PC-3 (cell line): ENCODE measurements around the gene OTOS. TPM values are rescaled to one million over a fixed set of nuclear protein-coding genes. Genes with fewer than 3 reads are reported as not detected.

Experiments
- ATAC-seq: fragments of 200-7000 bp; cut with Tn5 transposase; 2 replicates; pipeline ENCODE4 v1.9.1; 2020; ENCODE audit warnings: mild to moderate bottlenecking, moderate library complexity
- BruUV-seq: library from RNA; stranded (reverse); fragments of 400-500 nt; replicated peaks from 2 replicates; lab custom pipeline; 2021; lab: Mats Ljungman, UMichigan
- CTCF ChIA-PET: fragments of 300-600 bp; sonication (Branson Sonifier 250); formaldehyde crosslinking; loops from one replicate; lab custom pipeline; 2022; ENCODE audit warnings: antibody characterized with exemption; lab: Charles Lee
- POLR2A ChIA-PET: fragments of 300-600 bp; sonication (Branson Sonifier 250); formaldehyde crosslinking; loops from one replicate; lab custom pipeline; 2022; ENCODE audit warnings: antibody characterized with exemption; ENCODE audit not compliant: unreplicated experiment; lab: Charles Lee
- DNase-seq: peaks from one replicate; pipeline ENCODE4 v3.0.0-alpha.2; 2015
- H2AFZ ChIP-seq: fragments of 300-600 bp; sonication (generic); 2 replicates; pipeline ENCODE4 v1.6.0; 2016; ENCODE audit warnings: antibody characterized with exemption, low read length
- H3F3A ChIP-seq: fragments of 300-600 bp; sonication (generic); one replicate; pipeline ENCODE4 v1.6.0; 2017; ENCODE audit warnings: antibody characterized with exemption, low read length, control low read depth, mild to moderate bottlenecking; ENCODE audit not compliant: unreplicated experiment
- H3K27ac ChIP-seq: fragments of 300-600 bp; sonication (generic); 2 replicates; pipeline ENCODE4 v1.5.1; 2016; ENCODE audit warnings: mild to moderate bottlenecking, low read length
- H3K27me3 ChIP-seq: fragments of 300-600 bp; sonication (generic); 2 replicates; pipeline ENCODE4 v1.6.1; 2016; ENCODE audit warnings: low read length, mixed read lengths
- H3K36me3 ChIP-seq: fragments of 300-600 bp; sonication (generic); 2 replicates; pipeline ENCODE4 v1.6.1; 2016; ENCODE audit warnings: low read depth, mixed run types, low read length, mixed read lengths
- H3K4me1 ChIP-seq: fragments of 300-600 bp; sonication (generic); 2 replicates; pipeline ENCODE4 v1.5.1; 2016; ENCODE audit warnings: low read length; ENCODE audit not compliant: insufficient read depth
- H3K4me2 ChIP-seq: fragments of 300-600 bp; sonication (generic); 2 replicates; pipeline ENCODE4 v1.6.0; 2016; ENCODE audit warnings: low read length
- H3K4me3 ChIP-seq: fragments of 300-600 bp; sonication (generic); 2 replicates; pipeline ENCODE4 v1.5.1; 2016; ENCODE audit warnings: mild to moderate bottlenecking, low read length, mixed read lengths
- H3K79me2 ChIP-seq: fragments of 300-600 bp; sonication (generic); 2 replicates; pipeline ENCODE4 v1.6.1; 2017; ENCODE audit warnings: low read length, mixed read lengths
- H3K9ac ChIP-seq: fragments of 300-600 bp; sonication (generic); 2 replicates; pipeline ENCODE4 v1.6.0; 2016; ENCODE audit warnings: mild to moderate bottlenecking, low read length
- H3K9me2 ChIP-seq: fragments of 300-600 bp; sonication (generic); replicated peaks from 2 replicates; pipeline ENCODE4 v1.6.1; 2016; ENCODE audit warnings: mixed run types, low read length, mixed read lengths
- H3K9me3 ChIP-seq: fragments of 300-600 bp; sonication (generic); 2 replicates; pipeline ENCODE4 v1.6.1; 2016; ENCODE audit warnings: low read length, mixed read lengths
- H4K20me1 ChIP-seq: fragments of 300-600 bp; sonication (generic); 2 replicates; pipeline ENCODE4 v1.6.1; 2016; ENCODE audit warnings: low read length, mixed read lengths
- CTCF ChIP-seq: fragments of 300-600 bp; sonication (generic); conservative IDR thresholded peaks from 2 replicates; pipeline ENCODE4 v1.5.1; 2017; ENCODE audit warnings: antibody characterized with exemption, low read depth, mild to moderate bottlenecking, low read length
- EZH2 ChIP-seq: fragments of 300-600 bp; sonication (generic); IDR thresholded peaks from one replicate; pipeline ENCODE4 v1.6.1; 2017; ENCODE audit warnings: antibody characterized with exemption, mild to moderate bottlenecking, low read length; ENCODE audit not compliant: unreplicated experiment
- EZH2phosphoT487 ChIP-seq: fragments of 300-600 bp; sonication (generic); IDR thresholded peaks from 2 replicates; pipeline ENCODE4 v1.6.1; 2018; ENCODE audit warnings: mild to moderate bottlenecking, antibody characterized with exemption, low read length, borderline replicate concordance
- intact Hi-C: fragments of 100-400 bp; cut with micrococcal nuclease; formaldehyde crosslinking; loops from 2 replicates; pipeline ENCODE4 v1.9.0; 2023
- total RNA-seq: library from RNA; depleted of rRNA; stranded (reverse); fragments of >200 nt; gene quantifications from 2 replicates; pipeline ENCODE4 v1.2.3, GENCODE V29; 2014

Gene OTOS
- total RNA-seq, 1 experiment from 2014 or later = not detected

GRCh38 chr2:240154606-240155005 lies 14.1 kb upstream of the OTOS start:
- CTCF ChIA-PET = no interaction called here
- no peak for DNase-seq

GRCh38 chr2:240153418-240153817 lies 13.0 kb upstream of the OTOS start:
- ATAC-seq (no peak), DNase-seq (no peak)
- TF ChIP-seq EZH2 (no peak), CTCF (no peak), EZH2phosphoT487 (no peak)
- peaks cover 23% of the 10 kb centered on the region for H3K27me3 ChIP-seq
- no peak overlapping the region for H3K4me3 ChIP-seq
- BruUV-seq = no TSS peak
- H3K9ac ChIP-seq = no peak overlapping the region
- ChIA-PET CTCF (no interaction called here), POLR2A (no interaction called here)
- no peaks in the 10 kb centered on the region for H3K9me2 ChIP-seq
- no peak overlapping the region for H2AFZ ChIP-seq
- H3K4me1 ChIP-seq = no peaks in the 10 kb centered on the region
- no peaks in the 10 kb centered on the region for H3K9me3 ChIP-seq
- no peak overlapping the region for H3K4me2 ChIP-seq
- no peaks in the 10 kb centered on the region for H3F3A ChIP-seq
- no peaks in the 10 kb centered on the region for H3K36me3 ChIP-seq
- intact Hi-C loops = no loop called here
- no peaks in the 10 kb centered on the region for H4K20me1 ChIP-seq
- H3K79me2 ChIP-seq = no peaks in the 10 kb centered on the region
- H3K27ac ChIP-seq = no peak overlapping the region

More at GRCh38 chr2:240154606-240155005, 14.1 kb upstream of the OTOS start:
- H3K4me1 ChIP-seq = no peaks in the 10 kb centered on the region
- no peaks in the 10 kb centered on the region for H3K9me3 ChIP-seq
- intact Hi-C loops = no loop called here
- H3K27ac ChIP-seq = no peak overlapping the region
- no peak overlapping the region for H3K4me3 ChIP-seq
- H2AFZ ChIP-seq = no peak overlapping the region
- no TSS peak for BruUV-seq
- H3K4me2 ChIP-seq = no peak overlapping the region
- POLR2A ChIA-PET = interaction anchor here (0.6 kb wide), 1 partner anchor 51 kb away, joined by 5 read pairs; no protein-coding TSS in a partner anchor
- no peak for ATAC-seq
- H3K9ac ChIP-seq = no peak overlapping the region
- no peaks in the 10 kb centered on the region for H3K9me2 ChIP-seq
- no peaks in the 10 kb centered on the region for H3K36me3 ChIP-seq
- TF ChIP-seq EZH2 = no peak
- no peak for TF ChIP-seq CTCF
- no peak for TF ChIP-seq EZH2phosphoT487
- no peaks in the 10 kb centered on the region for H3K79me2 ChIP-seq
- H3F3A ChIP-seq = no peaks in the 10 kb centered on the region
- no peaks in the 10 kb centered on the region for H4K20me1 ChIP-seq
- peaks cover 23% of the 10 kb centered on the region for H3K27me3 ChIP-seq

- H4K20me1 ChIP-seq = no peaks in the 10 kb centered on the region
- no peaks in the 10 kb centered on the region for H3K4me1 ChIP-seq
- H3F3A ChIP-seq = no peaks in the 10 kb centered on the region
- H3K79me2 ChIP-seq = no peaks in the 10 kb centered on the region
- no peak overlapping the region for H3K27ac ChIP-seq
- H3K9me2 ChIP-seq = no peaks in the 10 kb centered on the region
- no peak overlapping the region for H3K4me2 ChIP-seq
- intact Hi-C loops = loop anchor here (2.0 kb wide), 1 partner anchor 287 kb away; no protein-coding TSS in a partner anchor
- no peak overlapping the region for H2AFZ ChIP-seq
- TF ChIP-seq CTCF (no peak), EZH2 (no peak), EZH2phosphoT487 (no peak)
- POLR2A ChIA-PET = no interaction called here
- CTCF ChIA-PET = no interaction called here
- H3K36me3 ChIP-seq = no peaks in the 10 kb centered on the region
- H3K9me3 ChIP-seq = no peaks in the 10 kb centered on the region
- ATAC-seq = peak; percentile 56
- no peak overlapping the region for H3K9ac ChIP-seq
- peak; percentile 12 for DNase-seq
- H3K4me3 ChIP-seq = no peak overlapping the region
- BruUV-seq = no TSS peak
- H3K27me3 ChIP-seq = peaks cover 23% of the 10 kb centered on the region
Observed at GRCh38 chr2:240151477-240152031, 11.1 kb upstream of the OTOS start.
